ENCODE measurements around the gene PFAS. TPM values are rescaled to one million over a fixed set of nuclear protein-coding genes. Genes with fewer than 3 reads are reported as not detected.

PFAS gene
- total and polyA plus RNA-seq, 11 donors, result 6.1 to 23.8 (median 13.2) TPM

DNA sequence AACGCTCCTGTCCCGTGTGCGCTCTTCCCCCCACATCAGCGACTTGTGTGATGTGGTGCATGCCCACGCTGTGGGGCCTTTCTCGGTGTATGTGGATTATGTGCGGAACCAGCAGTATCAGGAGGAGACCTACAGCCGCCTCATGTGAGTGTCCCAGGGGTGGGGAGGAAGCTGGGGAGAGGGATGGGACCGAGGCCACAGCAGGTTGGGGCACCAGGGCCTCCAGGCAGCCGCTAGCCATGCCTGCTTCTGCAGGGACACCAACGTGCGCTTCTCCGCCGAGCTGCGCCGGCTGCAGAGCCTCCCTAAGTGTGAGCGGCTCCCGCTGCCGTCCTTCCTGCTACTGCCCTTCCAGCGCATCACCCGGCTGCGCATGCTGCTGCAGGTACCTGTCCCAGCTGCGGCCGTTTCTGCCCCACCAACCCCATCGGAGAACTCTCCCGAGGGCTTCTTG, 66.7 kb downstream of the PFAS start:
- Histone ChIP-seq H3K36me3 (peaks cover 0 to 51% (median 28%) of the 10 kb centered on the region in 9 donors), H3K4me3 (peak overlapping the region in 8 of 12 donors; percentile 0 to 26 (median 6)), H3K4me1 (peaks cover 0 to 32% (median 17%) of the 10 kb centered on the region in 12 donors), H3K27ac (no peak overlapping the region), H3K27me3 (peaks cover 3 to 50% (median 9%) of the 10 kb centered on the region in 9 donors), H3K9me3 (no peaks in the 10 kb centered on the region)
- WGBS, 4 donors, result 39 to 51% (median 47%) methylated on average over 18 to 26 of the region's 26 CpGs
- no peak for TF ChIP-seq POLR2A (IDR thresholded peaks at IDR 0.05)
- TF ChIP-seq CTCF (IDR thresholded peaks at IDR 0.05), result no peak
- intact Hi-C loops (cut with DNase I), result loop anchor here in 1 of 10 donors (10.0 kb wide), 1 partner anchor 59 kb away; the partner anchor contains the start of gene KRABD2
- ATAC-seq (no peak), DNase-seq (no peak)

DNA sequence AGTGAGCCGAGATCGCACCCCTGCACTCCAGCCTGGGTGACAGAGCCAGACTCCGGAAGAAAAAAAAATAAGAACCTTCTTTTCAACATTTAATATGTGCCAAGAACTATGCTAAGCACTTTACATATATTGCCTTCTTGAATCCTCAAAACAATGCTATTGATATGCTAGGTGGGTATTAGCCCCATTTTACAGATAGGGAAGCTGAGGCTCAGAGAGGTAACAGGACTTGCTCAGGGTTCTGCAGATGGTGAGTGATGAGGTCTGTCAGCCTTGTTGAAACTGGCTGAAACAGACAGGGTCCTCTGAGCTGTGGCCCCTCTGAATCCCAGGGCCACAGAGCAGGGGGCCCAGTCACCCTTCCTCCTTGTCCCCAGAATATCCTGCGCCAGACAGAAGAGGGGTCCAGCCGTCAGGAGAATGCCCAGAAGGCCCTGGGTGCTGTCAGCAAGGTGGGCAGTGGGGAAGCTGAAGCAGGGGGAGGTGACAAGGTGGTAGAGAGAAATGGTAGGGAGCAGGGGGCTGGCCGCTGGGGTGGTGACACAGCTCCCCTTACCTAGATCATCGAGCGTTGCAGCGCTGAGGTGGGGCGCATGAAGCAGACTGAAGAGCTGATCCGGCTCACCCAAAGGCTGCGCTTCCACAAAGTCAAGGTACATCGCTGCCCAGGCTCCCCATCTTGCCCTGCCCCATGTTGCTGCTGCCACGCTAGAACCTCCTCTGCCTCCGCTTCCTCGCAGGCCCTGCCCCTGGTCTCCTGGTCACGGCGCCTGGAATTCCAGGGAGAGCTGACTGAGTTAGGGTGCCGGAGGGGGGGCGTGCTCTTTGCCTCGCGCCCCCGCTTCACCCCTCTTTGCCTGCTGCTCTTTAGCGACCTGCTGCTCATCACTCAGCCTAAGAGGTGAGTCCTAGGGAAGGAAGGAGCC, 69.2 kb downstream of the PFAS start:
- no peak for TF ChIP-seq CTCF (IDR thresholded peaks at IDR 0.05)
- no peak for TF ChIP-seq POLR2A (IDR thresholded peaks at IDR 0.05)
- Histone ChIP-seq H3K36me3 (peaks cover 0 to 52% (median 34%) of the 10 kb centered on the region in 9 donors), H3K4me3 (no peak overlapping the region), H3K27me3 (peaks cover 0 to 34% (median 6%) of the 10 kb centered on the region in 9 donors), H3K9me3 (no peaks in the 10 kb centered on the region), H3K27ac (no peak overlapping the region), H3K4me1 (peaks cover 0 to 28% (median 14%) of the 10 kb centered on the region in 12 donors)
- no peak for ATAC-seq
- intact Hi-C loops (cut with DNase I), result loop anchor here in 1 of 10 donors (10.0 kb wide), 1 partner anchor 57 kb away; the partner anchor contains the start of gene KRABD2
- DNase-seq, result no peak
- WGBS, 4 donors, result 77 to 86% (median 81%) methylated on average over 23 to 24 of the region's 24 CpGs

Other genes starting within 250 kb of the PFAS start
- gene GUCY2D, start 246.7 kb upstream of the PFAS start, total RNA-seq, result not detected
- under 1 TPM in 1 of 2 donors, not detected in 1; 0.04 TPM for gene GUCY2D, start 246.7 kb upstream of the PFAS start, polyA plus RNA-seq
- 1 to 10 TPM in 1 of 9 donors, under 1 TPM in 4, not detected in 4; 0.07 to 2.2 (median 0.18) TPM for gene ALOX15B, start 210.2 kb upstream of the PFAS start, total RNA-seq
- 1 to 10 TPM in 1 of 2 donors, under 1 TPM in 1; 0.23 to 1.4 TPM for gene ALOX15B, start 210.2 kb upstream of the PFAS start, polyA plus RNA-seq
- not detected for gene ALOX12B, start 161.6 kb upstream of the PFAS start, total RNA-seq
- gene ALOX12B, start 161.6 kb upstream of the PFAS start, polyA plus RNA-seq, result not detected
- not detected for gene ALOXE3, start 130.8 kb upstream of the PFAS start, total RNA-seq
- under 1 TPM in 1 of 2 donors, not detected in 1; 0.12 TPM for gene ALOXE3, start 130.8 kb upstream of the PFAS start, polyA plus RNA-seq
- under 1 TPM in 4 of 9 donors, not detected in 5; 0.17 to 0.76 (median 0.44) TPM for gene HES7, start 125.2 kb upstream of the PFAS start, total RNA-seq
- under 1 TPM; 0.23 to 0.40 TPM for gene HES7, start 125.2 kb upstream of the PFAS start, polyA plus RNA-seq
- gene PER1, start 96.9 kb upstream of the PFAS start, total RNA-seq, result 100 to 1,000 TPM in 3 of 9 donors, 10 to 100 TPM in 6; 40.2 to 132 (median 86.3) TPM
- gene PER1, start 96.9 kb upstream of the PFAS start, polyA plus RNA-seq, result 100 to 1,000 TPM in 1 of 2 donors, 10 to 100 TPM in 1; 96.2 to 164 TPM
- 10 to 100 TPM; 21.5 to 67.2 (median 51.1) TPM for gene VAMP2, start 86.3 kb upstream of the PFAS start, total RNA-seq
- gene VAMP2, start 86.3 kb upstream of the PFAS start, polyA plus RNA-seq, result 10 to 100 TPM; 49.0 to 50.6 TPM
- gene TMEM107, start 72.9 kb upstream of the PFAS start, total RNA-seq, result 10 to 100 TPM in 3 of 9 donors, 1 to 10 TPM in 6; 5.3 to 16.4 (median 8.4) TPM
- 1 to 10 TPM; 3.8 to 8.9 TPM for gene TMEM107, start 72.9 kb upstream of the PFAS start, polyA plus RNA-seq
- 10 to 100 TPM in 3 of 9 donors, 1 to 10 TPM in 6; 6.1 to 13.5 (median 8.1) TPM for gene BORCS6, start 59.1 kb upstream of the PFAS start, total RNA-seq
- 10 to 100 TPM in 1 of 2 donors, 1 to 10 TPM in 1; 5.1 to 12.9 TPM for gene BORCS6, start 59.1 kb upstream of the PFAS start, polyA plus RNA-seq
- gene AURKB, start 38.7 kb upstream of the PFAS start, total RNA-seq, result 10 to 100 TPM in 1 of 9 donors, 1 to 10 TPM in 1, under 1 TPM in 3, not detected in 4; 0.23 to 10.3 (median 0.81) TPM
- gene AURKB, start 38.7 kb upstream of the PFAS start, polyA plus RNA-seq, result under 1 TPM in 1 of 2 donors, not detected in 1; 0.47 TPM
- 10 to 100 TPM in 7 of 9 donors, 1 to 10 TPM in 2; 4.6 to 24.4 (median 12.1) TPM for gene CTC1, start 1.2 kb upstream of the PFAS start, total RNA-seq
- gene CTC1, start 1.2 kb upstream of the PFAS start, polyA plus RNA-seq, result 10 to 100 TPM in 1 of 2 donors, 1 to 10 TPM in 1; 7.9 to 13.3 TPM
- 10 to 100 TPM; 22.3 to 33.6 (median 27.1) TPM for gene RANGRF, start 39.4 kb downstream of the PFAS start, total RNA-seq
- 10 to 100 TPM; 36.3 to 54.2 TPM for gene RANGRF, start 39.4 kb downstream of the PFAS start, polyA plus RNA-seq
- 1 to 10 TPM in 8 of 9 donors, under 1 TPM in 1; 0.52 to 7.5 (median 2.1) TPM for gene SLC25A35, start 46.1 kb downstream of the PFAS start, total RNA-seq
- gene SLC25A35, start 46.1 kb downstream of the PFAS start, polyA plus RNA-seq, result 1 to 10 TPM; 2.2 to 3.9 TPM
- 10 to 100 TPM; 14.3 to 40.5 (median 18.2) TPM for gene ARHGEF15, start 61.0 kb downstream of the PFAS start, total RNA-seq
- 10 to 100 TPM; 11.9 to 15.8 TPM for gene ARHGEF15, start 61.0 kb downstream of the PFAS start, polyA plus RNA-seq
- gene ODF4, start 90.6 kb downstream of the PFAS start, total RNA-seq, result not detected
- not detected for gene ODF4, start 90.6 kb downstream of the PFAS start, polyA plus RNA-seq
- 1,000 to 10,000 TPM in 8 of 9 donors, 100 to 1,000 TPM in 1; 967 to 1,970 (median 1,265) TPM for gene RPL26, start 133.9 kb downstream of the PFAS start, total RNA-seq
- gene RPL26, start 133.9 kb downstream of the PFAS start, polyA plus RNA-seq, result 1,000 to 10,000 TPM; 1,139 to 4,104 TPM
- gene RNF222, start 148.5 kb downstream of the PFAS start, total RNA-seq, result not detected
- gene RNF222, start 148.5 kb downstream of the PFAS start, polyA plus RNA-seq, result not detected
- gene NDEL1, start 186.6 kb downstream of the PFAS start, total RNA-seq, result 10 to 100 TPM; 23.3 to 35.2 (median 25.8) TPM
- 10 to 100 TPM; 16.5 to 36.4 TPM for gene NDEL1, start 186.6 kb downstream of the PFAS start, polyA plus RNA-seq

Measured in heart left ventricle (tissue), 16 donors.